HG02798 (cell line): ENCODE measurements around the gene RIC3.
"Not testable (repeated sequence)": the region's sequence is repeated elsewhere in the genome, so short reads cannot be mapped to it uniquely, and the experiment has no call there.

Source experiments
- ATAC-seq: cut with Tn5 transposase; IDR thresholded peaks from one replicate; pipeline ENCODE4 v1.9.1; 2021; ENCODE audit warnings: mild to moderate bottlenecking; ENCODE audit not compliant: unreplicated experiment, poor library complexity

The RIC3 gene

GRCh38 chr11:8192016-8192895 is 23.4 kb upstream of the RIC3 start:
- ATAC-seq = peak; percentile 70

GRCh38 chr11:8190431-8190830 is 21.6 kb upstream of the RIC3 start:
- ATAC-seq = no peak

DNA sequence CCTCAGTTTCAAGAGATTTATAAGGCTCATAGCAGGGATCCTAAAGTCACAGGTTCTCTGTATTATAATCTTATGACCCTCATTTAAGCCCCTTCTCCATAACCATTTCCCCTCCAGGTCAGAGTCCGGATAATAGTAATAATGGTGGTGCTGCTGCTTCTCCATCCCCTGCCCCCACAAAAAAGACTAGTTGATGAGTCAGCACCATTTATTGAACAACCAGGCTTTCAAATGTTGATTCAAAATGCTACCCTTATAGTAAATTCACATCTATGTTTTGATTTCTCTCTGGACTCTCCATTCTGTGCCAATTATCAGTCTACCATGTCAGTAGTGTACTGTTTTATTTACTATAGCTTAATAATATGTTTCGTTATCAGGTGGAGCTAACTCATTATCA is 17.6 kb upstream of the RIC3 start:
- no peak for ATAC-seq

DNA sequence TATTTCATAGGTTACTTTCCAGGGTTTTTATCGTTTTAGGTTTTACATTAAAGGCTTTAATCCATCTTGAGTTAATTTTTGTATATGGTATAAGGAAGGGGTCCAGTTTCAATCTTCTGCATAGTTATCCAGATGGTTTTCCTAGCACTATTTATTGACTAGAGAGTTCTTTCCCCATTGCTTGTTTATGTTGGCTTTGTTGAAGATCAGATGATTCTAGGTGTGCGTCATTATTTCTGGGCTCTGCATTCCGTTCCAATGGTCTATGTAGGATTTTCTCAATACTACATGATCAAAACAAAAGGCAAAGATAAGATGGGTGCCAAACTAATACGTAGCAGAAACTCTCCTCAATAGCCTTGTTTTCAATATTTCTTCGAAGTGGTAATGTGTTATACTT is 14.3 kb upstream of the RIC3 start:
- no peak for ATAC-seq

GRCh38 chr11:8180469-8180868 is 11.6 kb upstream of the RIC3 start:
- ATAC-seq = no peak

GRCh38 chr11:8178297-8178696 is 9.5 kb upstream of the RIC3 start:
- no peak for ATAC-seq

GRCh38 chr11:8177136-8177535 is 8.3 kb upstream of the RIC3 start:
- no peak for ATAC-seq

DNA sequence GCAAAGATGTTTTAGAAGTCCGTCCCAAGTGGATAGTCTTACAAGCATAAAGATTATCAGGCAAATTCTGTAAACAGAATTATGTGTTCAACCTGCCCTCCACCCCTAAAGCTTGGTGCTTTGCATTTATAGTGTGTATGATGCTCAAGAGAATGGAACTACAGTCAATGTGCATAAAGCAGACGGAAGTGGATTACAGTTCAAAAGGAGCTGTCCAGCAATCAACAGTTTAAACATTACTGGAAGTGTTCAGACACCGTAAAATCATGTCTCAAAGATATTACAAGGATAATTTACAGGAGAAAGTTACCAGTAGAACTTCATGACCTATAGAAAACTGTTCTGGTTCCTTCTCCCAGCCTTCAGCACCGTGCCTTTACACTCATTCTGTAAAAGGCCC is 1.0 kb downstream of the RIC3 start:
- no peak for ATAC-seq

DNA sequence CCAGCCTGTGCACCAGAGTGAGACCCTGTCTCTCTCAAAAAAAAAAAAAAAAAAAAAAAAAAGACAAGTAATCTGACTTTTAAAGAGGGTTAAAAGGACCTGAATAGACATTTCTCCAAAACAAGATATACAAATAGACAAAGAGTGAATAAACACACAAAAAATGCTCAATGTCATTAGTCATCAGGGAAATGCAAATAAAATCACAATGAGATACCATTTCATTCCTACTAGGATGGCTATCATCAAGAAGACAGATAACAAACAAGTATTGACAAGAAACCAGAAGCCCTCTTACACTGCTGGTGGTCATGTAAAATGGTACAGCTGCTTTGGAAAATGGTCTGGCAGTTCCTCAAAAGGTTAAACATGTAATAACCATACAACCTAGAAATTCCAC is 4.1 kb downstream of the RIC3 start:
- ATAC-seq = no peak

- not testable (repeated sequence) for ATAC-seq
These were observed 7.1 kb downstream of the RIC3 start for GRCh38 chr11:8161627-8162304.

DNA sequence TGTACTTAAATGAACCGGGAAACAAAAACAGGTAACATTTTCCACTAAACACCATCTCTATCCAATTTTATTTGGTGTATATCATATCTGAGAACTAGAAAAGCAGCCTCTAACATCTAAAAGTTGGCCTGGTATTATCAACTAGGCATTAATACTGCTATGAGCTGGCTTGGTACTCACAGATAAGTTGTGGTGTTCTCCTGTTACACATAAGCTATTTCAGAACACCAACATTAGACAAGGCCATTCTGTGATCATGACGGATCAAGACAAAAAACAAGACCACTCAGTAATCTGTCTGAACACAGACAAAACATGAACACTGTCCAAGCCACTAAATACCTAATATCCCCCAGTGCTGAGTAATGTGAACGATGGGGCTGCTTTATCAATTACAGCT is 11.9 kb downstream of the RIC3 start:
- no peak for ATAC-seq

DNA sequence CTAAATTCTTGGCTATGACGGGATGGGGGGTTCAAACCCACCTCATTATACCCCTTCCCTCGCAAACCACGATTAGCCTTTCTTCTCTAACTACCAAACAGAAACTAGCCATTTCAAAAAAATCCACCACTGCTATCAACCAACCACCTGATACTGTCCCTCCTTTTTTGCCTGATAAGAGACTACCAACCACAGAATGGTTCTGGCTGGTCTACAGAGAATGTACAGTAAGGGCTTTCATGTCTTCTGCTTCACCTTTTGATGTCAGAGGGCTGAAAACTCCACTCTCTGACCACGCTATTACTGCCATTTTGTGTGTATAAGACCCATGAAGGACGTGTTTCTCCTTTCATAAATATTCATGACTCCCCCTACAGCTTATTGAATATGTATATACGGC is 19.1 kb downstream of the RIC3 start:
- ATAC-seq = no peak

GRCh38 chr11:8138526-8138925 is 30.3 kb downstream of the RIC3 start:
- no peak for ATAC-seq

DNA sequence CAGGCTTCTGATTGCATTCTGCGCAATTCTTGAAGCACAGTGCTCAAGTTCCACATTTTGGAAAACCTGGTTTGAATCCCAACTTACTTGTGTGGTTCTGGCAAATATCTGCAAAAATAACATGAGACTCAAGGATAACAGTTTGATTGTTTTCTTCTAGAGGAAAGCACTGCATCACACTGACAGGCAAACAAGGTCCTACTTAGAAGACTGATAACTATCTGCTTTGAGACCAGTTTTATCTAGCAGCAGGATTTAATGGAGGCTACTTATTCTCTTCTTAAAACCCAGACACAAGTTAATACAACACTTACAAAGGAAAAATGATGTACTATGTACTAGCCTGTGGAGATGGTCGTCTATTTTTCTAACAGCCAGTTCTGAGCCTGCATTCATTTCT is 41.4 kb downstream of the RIC3 start:
- ATAC-seq = no peak

DNA sequence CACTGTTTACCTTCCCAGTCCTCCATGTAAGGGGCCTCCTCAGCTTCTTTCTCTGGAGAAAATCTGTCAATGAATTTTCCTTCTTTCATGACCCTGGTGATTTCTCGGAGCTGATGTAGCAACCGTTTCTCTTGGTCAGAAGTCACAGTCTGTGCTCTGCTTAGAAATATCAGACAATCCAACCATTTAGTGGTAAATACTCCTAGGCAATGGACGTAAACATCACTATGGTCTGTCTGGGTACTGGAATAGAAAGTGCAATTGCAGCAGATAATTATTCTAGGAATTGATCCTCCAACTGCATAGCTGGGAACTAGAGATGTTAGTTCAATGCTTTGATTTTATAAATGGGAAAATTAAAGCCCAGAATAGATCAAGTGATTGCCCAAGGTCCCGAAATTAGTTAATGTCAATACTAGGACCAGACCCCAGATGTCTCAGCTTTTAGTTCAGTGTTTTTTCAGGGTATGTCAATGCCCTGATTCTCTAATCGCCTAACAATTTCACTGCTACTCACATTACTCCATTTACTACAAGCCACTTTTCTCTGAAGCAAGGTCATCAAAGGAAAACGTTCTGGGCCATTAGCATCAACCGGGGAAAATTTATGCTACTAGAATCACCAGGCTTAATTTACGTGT is 42.1 kb downstream of the RIC3 start:
- ATAC-seq = no peak

GRCh38 chr11:8122173-8122764 is 46.6 kb downstream of the RIC3 start:
- ATAC-seq = no peak

DNA sequence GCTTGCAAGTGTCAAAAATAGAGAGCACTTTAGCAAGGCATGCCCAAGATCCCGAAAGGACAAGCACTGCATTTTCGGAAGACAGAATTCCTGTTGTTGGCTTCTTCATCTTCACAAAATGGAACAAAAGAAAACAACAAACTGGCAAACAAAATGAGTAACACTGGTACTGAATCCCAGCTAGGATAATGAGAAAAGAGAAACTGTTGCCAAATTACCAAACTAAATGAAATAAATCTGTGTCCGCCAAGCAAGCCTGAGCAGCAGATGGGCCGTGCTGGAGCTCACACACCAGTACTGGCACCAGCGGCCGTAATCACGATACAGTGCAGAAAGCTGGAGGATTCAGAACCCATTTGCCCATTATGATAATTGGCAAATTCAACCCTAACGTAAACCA is 57.2 kb downstream of the RIC3 start:
- no peak for ATAC-seq

- no peak for ATAC-seq
These were observed 58.4 kb downstream of the RIC3 start for GRCh38 chr11:8110396-8110795.

DNA sequence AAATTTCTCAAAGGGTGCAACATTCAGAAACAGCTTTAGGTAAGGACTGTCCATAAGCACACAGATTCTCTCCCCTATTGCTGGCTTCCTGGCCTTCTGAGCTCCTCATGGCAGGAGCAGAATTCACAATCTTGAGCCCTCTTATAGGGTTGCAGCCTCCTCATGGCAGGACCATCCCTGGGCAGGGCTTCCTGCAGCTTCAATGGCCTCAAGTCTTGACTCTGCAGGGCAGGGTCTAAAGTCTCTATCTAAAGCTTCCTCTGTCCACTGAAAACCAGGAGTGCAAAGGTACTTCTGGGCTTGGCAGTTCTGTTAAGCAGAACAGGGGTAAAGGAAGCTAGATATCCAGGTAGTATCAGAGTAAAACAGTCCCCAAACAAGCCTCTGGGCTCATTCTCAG is 59.1 kb downstream of the RIC3 start:
- no peak for ATAC-seq

GRCh38 chr11:8108421-8108820 is 60.4 kb downstream of the RIC3 start:
- ATAC-seq = no peak

DNA sequence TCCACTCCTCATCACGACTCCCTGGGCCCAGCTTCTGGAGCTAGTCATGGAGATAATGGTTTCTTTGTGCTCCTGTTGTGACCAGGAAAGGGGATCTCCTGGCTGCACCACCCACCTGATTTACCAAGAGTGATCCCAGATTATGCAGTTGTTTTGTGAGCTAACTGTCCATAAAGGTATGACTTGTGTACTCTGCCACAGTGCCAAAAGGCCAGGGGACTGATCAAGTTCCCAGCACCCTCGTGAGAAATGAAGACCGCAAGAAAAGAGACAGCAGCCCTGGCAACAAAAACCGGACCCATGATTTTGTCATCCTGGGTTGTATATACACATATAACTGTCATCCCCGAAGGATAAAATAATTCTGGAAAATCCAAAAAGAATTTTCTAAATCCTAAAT is 61.2 kb downstream of the RIC3 start:
- ATAC-seq = no peak
